ENCODE data around the gene OR7A10.

The OR7A10 gene

GRCh38 chr19:14814982-14815652, 33.6 kb downstream of the OR7A10 start:
- H3K4me2 ChIP-seq (ENCODE audit: low read length), result no peak overlapping the region
- H3K9me2 ChIP-seq (replicated peaks; ENCODE audit: control insufficient read depth, low read length), result no peaks in the 10 kb centered on the region
- no peaks in the 10 kb centered on the region for H3K9me3 ChIP-seq (ENCODE audit: control insufficient read depth, insufficient read depth, low read length)
- H3K4me3 ChIP-seq (ENCODE audit: low read length), result no peak overlapping the region
- TF ChIP-seq EZH2phosphoT487 (IDR thresholded peaks at IDR 0.05; ENCODE audit: borderline replicate concordance, low read length) (no peak), CTCF (IDR thresholded peaks at IDR 0.05; ENCODE audit: low read depth, low read length, poor library complexity, severe bottlenecking) (no peak)
- H3K36me3 ChIP-seq (ENCODE audit: control insufficient read depth, low read length), result no peaks in the 10 kb centered on the region
- no peaks in the 10 kb centered on the region for H4K20me1 ChIP-seq (ENCODE audit: control insufficient read depth, insufficient read depth, low read depth, low read length)
- no peaks in the 10 kb centered on the region for H3K27me3 ChIP-seq (ENCODE audit: control insufficient read depth, low read length)
- no peaks in the 10 kb centered on the region for H3K4me1 ChIP-seq (ENCODE audit: control insufficient read depth, low read length)
- H3F3A ChIP-seq (ENCODE audit: control insufficient read depth, insufficient read depth), result no peaks in the 10 kb centered on the region
- H3K27ac ChIP-seq (ENCODE audit: low read depth, low read length), result no peak overlapping the region
- H3K79me2 ChIP-seq (ENCODE audit: control insufficient read depth, low read length), result no peaks in the 10 kb centered on the region

GRCh38 chr19:14809272-14810057, 39.3 kb downstream of the OR7A10 start:
- TF ChIP-seq EZH2phosphoT487 (IDR thresholded peaks at IDR 0.05; ENCODE audit: borderline replicate concordance, low read length) (no peak), CTCF (IDR thresholded peaks at IDR 0.05; ENCODE audit: low read depth, low read length, poor library complexity, severe bottlenecking) (no peak)
- H3K79me2 ChIP-seq (ENCODE audit: control insufficient read depth, low read length), result no peaks in the 10 kb centered on the region
- no peaks in the 10 kb centered on the region for H3F3A ChIP-seq (ENCODE audit: control insufficient read depth, insufficient read depth)
- no peak overlapping the region for H3K4me2 ChIP-seq (ENCODE audit: low read length)
- H3K4me1 ChIP-seq (ENCODE audit: control insufficient read depth, low read length), result no peaks in the 10 kb centered on the region
- no peak overlapping the region for H3K4me3 ChIP-seq (ENCODE audit: low read length)
- H3K9me3 ChIP-seq (ENCODE audit: control insufficient read depth, insufficient read depth, low read length), result no peaks in the 10 kb centered on the region
- no peaks in the 10 kb centered on the region for H4K20me1 ChIP-seq (ENCODE audit: control insufficient read depth, insufficient read depth, low read depth, low read length)
- no peak overlapping the region for H3K27ac ChIP-seq (ENCODE audit: low read depth, low read length)
- no peaks in the 10 kb centered on the region for H3K27me3 ChIP-seq (ENCODE audit: control insufficient read depth, low read length)
- no peaks in the 10 kb centered on the region for H3K36me3 ChIP-seq (ENCODE audit: control insufficient read depth, low read length)
- H3K9me2 ChIP-seq (replicated peaks; ENCODE audit: control insufficient read depth, low read length), result no peaks in the 10 kb centered on the region

DNA sequence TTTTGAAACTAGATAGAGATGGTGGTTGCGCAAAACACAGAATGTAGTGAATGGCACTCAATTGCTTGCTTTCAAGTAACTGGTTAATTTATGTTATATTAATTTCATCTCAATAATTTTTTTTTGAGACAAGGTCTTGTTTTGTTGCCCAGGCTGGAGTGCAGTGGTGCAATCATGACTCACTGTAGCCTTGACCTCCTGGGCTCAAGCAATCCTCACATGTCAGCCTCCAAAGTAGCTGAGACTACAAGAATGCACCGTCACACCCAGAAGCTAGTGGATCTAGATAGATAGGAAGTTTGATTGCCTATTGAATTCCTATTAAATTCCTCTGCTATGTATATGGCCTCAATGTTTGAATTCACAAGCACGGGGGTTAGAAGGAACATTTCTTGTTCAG, 44.0 kb downstream of the OR7A10 start:
- Histone ChIP-seq H3K9me2 (replicated peaks; ENCODE audit: control insufficient read depth, low read length) (no peaks in the 10 kb centered on the region), H3K79me2 (ENCODE audit: control insufficient read depth, low read length) (no peaks in the 10 kb centered on the region), H3K36me3 (ENCODE audit: control insufficient read depth, low read length) (no peaks in the 10 kb centered on the region), H3K4me2 (ENCODE audit: low read length) (no peak overlapping the region), H3K4me3 (ENCODE audit: low read length) (no peak overlapping the region), H3K4me1 (ENCODE audit: control insufficient read depth, low read length) (no peaks in the 10 kb centered on the region), H3K9me3 (ENCODE audit: control insufficient read depth, insufficient read depth, low read length) (no peaks in the 10 kb centered on the region), H4K20me1 (ENCODE audit: control insufficient read depth, insufficient read depth, low read depth, low read length) (no peaks in the 10 kb centered on the region), H3K27ac (ENCODE audit: low read depth, low read length) (no peak overlapping the region), H3K27me3 (ENCODE audit: control insufficient read depth, low read length) (no peaks in the 10 kb centered on the region), H3F3A (ENCODE audit: control insufficient read depth, insufficient read depth) (no peaks in the 10 kb centered on the region)
- TF ChIP-seq CTCF (IDR thresholded peaks at IDR 0.05; ENCODE audit: low read depth, low read length, poor library complexity, severe bottlenecking), result no peak
- no peak for TF ChIP-seq EZH2phosphoT487 (IDR thresholded peaks at IDR 0.05; ENCODE audit: borderline replicate concordance, low read length)
